Progenitor cell of endocrine pancreas (in vitro differentiated cells): ENCODE measurements around the gene S100A7. TPM values are rescaled to one million over a fixed set of nuclear protein-coding genes. Genes with fewer than 3 reads are reported as not detected.

Source experiments
- DNase-seq: peaks from one replicate; pipeline ENCODE4 v3.0.0; 2021; ENCODE audit warnings: low spot score; ENCODE audit not compliant: unreplicated experiment
- H3K27ac Mint-ChIP-seq: 2 replicates; pipeline ENCODE4 v1.8.0; 2021; ENCODE audit warnings: mild to moderate bottlenecking, moderate library complexity, mixed read lengths
- H3K27me3 Mint-ChIP-seq: 2 replicates; pipeline ENCODE4 v1.8.0; 2021; ENCODE audit warnings: mixed read lengths
- H3K36me3 Mint-ChIP-seq: 2 replicates; pipeline ENCODE4 v1.8.0; 2022; ENCODE audit warnings: mixed read lengths; ENCODE audit not compliant: insufficient read depth
- H3K4me1 Mint-ChIP-seq: 2 replicates; pipeline ENCODE4 v1.8.0; 2021; ENCODE audit warnings: low read depth, mixed read lengths
- H3K4me3 Mint-ChIP-seq: 2 replicates; pipeline ENCODE4 v1.8.0; 2021; ENCODE audit warnings: low read depth, mild to moderate bottlenecking, moderate library complexity, mixed read lengths
- H3K9me3 Mint-ChIP-seq: 2 replicates; pipeline ENCODE4 v1.8.0; 2021; ENCODE audit warnings: low read depth, mixed read lengths
- total RNA-seq: library from RNA; stranded (reverse); gene quantifications from 2 replicates; pipeline ENCODE4 v1.2.1, GENCODE V29; 2021
- TF ChIP-seq, protein P1 (sequence below): fragments of 200-600 bp; sonication (generic); IDR thresholded peaks from one replicate; pipeline ENCODE4 v1.5.0; 2021; ENCODE audit warnings: antibody characterized with exemption, mild to moderate bottlenecking; ENCODE audit not compliant: unreplicated experiment

Gene S100A7
- total RNA-seq, 1 donor from 2014 or later, result not detected

DNA sequence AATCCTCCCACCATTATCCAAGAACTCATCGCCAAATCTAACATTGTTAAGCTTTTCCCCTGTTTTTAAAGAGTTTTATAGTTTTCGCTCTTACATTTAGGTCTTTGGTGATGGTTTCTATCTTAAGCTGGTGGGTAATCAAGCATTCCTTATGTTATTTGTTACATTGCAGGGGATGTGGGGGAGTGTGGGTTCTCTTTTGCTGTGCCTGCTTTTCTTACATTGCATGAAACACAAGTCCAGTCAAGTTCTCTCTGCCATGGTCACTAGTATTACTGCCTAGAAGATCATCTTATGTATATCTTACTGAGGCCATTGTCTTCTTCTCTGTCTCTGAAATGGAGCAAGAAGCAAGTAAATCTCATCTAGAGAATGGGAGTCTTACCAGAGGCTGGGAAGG lies 27.3 kb upstream of the S100A7 start:
- TF ChIP-seq, protein P1, sequence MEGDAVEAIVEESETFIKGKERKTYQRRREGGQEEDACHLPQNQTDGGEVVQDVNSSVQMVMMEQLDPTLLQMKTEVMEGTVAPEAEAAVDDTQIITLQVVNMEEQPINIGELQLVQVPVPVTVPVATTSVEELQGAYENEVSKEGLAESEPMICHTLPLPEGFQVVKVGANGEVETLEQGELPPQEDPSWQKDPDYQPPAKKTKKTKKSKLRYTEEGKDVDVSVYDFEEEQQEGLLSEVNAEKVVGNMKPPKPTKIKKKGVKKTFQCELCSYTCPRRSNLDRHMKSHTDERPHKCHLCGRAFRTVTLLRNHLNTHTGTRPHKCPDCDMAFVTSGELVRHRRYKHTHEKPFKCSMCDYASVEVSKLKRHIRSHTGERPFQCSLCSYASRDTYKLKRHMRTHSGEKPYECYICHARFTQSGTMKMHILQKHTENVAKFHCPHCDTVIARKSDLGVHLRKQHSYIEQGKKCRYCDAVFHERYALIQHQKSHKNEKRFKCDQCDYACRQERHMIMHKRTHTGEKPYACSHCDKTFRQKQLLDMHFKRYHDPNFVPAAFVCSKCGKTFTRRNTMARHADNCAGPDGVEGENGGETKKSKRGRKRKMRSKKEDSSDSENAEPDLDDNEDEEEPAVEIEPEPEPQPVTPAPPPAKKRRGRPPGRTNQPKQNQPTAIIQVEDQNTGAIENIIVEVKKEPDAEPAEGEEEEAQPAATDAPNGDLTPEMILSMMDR, result no peak
- no peak overlapping the region for H3K4me3 Mint-ChIP-seq
- no peak for DNase-seq
- peaks cover 28% of the 10 kb centered on the region for H3K27me3 Mint-ChIP-seq
- H3K4me1 Mint-ChIP-seq, result peaks cover 7% of the 10 kb centered on the region
- H3K27ac Mint-ChIP-seq, result peak overlapping the region; percentile 3
- no peaks in the 10 kb centered on the region for H3K36me3 Mint-ChIP-seq
- H3K9me3 Mint-ChIP-seq, result no peaks in the 10 kb centered on the region

DNA sequence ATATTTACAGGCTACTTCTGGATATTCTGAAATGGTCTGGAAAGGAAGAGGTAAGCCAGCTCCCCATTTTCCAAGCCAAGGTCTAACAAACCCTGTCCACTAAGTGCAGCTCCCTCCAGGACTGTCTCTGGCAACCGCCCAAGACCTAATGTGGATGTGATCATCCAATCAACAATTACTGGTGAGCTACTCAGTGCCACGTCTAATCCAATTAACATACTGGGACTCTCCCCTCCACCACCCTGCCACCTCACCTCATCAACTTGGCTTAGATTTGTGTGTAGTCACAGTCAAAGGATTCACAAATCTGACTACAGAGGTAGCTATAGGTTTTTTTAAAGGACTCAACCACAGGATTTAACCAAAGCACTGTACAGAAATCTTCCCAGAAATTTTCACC lies 25.4 kb upstream of the S100A7 start:
- H3K4me1 Mint-ChIP-seq, result peaks cover 6% of the 10 kb centered on the region
- H3K36me3 Mint-ChIP-seq, result no peaks in the 10 kb centered on the region
- H3K27ac Mint-ChIP-seq, result no peak overlapping the region
- DNase-seq, result no peak
- H3K4me3 Mint-ChIP-seq, result no peak overlapping the region
- H3K9me3 Mint-ChIP-seq, result no peaks in the 10 kb centered on the region
- H3K27me3 Mint-ChIP-seq, result peaks cover 32% of the 10 kb centered on the region
- TF ChIP-seq, protein P1, result no peak

DNA sequence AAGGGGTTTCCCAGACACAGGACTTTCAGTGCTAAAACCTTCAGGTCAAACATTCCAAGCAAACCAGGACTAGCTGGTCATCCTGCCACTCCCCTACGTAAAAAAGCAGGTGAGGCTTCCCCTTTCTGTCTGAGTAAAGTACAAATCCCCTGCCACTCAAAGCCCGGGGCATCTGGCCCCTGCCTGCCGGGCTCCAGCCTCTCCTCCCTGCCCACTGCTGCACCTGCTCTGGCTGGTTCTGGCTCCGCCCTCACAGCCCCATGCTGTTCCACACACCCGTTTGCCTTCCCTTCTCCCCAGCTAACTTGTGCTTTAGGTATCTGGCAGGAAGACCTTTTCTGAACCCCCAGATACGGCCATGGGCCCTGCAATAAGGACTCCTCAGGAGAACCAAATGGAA lies 23.3 kb upstream of the S100A7 start:
- Mint-ChIP-seq H3K4me3 (no peak overlapping the region), H3K27me3 (peaks cover 28% of the 10 kb centered on the region), H3K27ac (no peak overlapping the region), H3K36me3 (no peaks in the 10 kb centered on the region), H3K4me1 (peaks cover 14% of the 10 kb centered on the region), H3K9me3 (no peaks in the 10 kb centered on the region)
- DNase-seq, result no peak
- TF ChIP-seq, protein P1, result no peak

DNA sequence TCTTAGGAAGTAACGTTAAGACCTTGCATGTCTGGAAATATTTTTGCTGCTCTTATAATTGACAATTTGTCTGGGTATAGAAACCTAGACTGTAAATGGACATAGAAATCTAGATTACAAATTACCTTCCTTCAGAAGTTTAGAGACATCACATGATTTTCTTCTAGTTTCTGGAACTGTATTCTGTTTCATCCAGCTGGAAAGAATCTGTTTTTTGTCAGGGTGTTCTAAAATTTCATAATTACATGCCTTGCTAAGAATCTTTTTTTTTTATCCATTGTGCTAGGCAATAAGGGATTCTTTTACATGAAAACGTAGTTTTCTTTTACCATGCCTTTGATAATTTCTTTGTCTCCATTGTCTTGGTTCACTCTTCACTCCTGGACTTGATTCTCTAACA lies 20.7 kb upstream of the S100A7 start:
- Mint-ChIP-seq H3K9me3 (no peaks in the 10 kb centered on the region), H3K27me3 (peaks cover 19% of the 10 kb centered on the region), H3K36me3 (no peaks in the 10 kb centered on the region), H3K4me1 (peaks cover 22% of the 10 kb centered on the region), H3K4me3 (no peak overlapping the region), H3K27ac (no peak overlapping the region)
- TF ChIP-seq, protein P1, result no peak
- no peak for DNase-seq

DNA sequence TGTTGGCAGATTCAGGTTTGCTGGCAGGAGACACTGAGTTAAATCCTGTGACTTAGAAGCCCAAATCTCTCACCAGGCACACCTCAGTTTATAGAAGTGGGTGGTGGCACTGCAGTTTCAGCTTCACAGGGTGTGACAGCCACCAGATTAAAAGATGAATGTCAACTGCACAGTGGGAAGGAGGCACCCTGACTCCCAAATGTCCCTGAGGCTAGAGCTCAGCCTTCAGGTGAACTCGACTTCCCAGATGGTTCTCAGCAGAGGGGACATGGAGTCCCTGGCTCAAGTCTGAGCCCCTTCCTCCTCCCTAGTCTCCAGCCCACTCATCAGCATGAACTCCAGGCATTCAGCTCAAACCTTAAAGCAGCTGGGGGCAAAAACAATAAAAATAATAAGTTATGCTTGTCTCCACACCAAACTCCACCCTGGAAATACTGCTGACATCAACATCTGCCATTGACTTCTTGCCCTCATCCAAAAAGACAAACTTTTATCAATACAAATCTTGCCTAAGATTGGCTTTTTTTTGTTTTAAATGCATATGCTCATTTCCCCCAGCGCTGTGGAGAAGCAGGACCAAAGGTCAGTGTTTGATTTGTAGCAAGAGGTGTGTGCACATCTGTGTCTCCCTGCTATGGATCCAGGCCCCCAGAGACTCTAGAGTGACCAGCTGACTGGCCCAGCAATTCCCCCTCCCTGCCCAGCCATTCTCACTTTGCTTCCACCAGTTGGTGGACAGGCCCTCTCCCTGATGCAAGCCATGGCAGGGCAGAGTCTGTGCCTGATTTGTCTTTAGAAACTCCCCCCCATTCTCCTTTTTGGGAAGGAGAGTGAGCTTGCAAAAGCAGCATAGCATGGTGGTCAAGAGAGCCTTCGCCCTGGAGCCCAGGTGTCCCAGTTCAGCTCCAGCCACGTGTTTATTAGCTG lies 18.5 kb upstream of the S100A7 start:
- no peak overlapping the region for H3K4me3 Mint-ChIP-seq

More for the DNA sequence above, 18.5 kb upstream of the S100A7 start:
- H3K36me3 Mint-ChIP-seq, result no peaks in the 10 kb centered on the region
- no peak for DNase-seq
- peaks cover 5% of the 10 kb centered on the region for H3K27me3 Mint-ChIP-seq
- no peaks in the 10 kb centered on the region for H3K9me3 Mint-ChIP-seq
- peak overlapping the region; percentile 4 for H3K27ac Mint-ChIP-seq
- H3K4me1 Mint-ChIP-seq, result peaks cover 22% of the 10 kb centered on the region
- TF ChIP-seq, protein P1, result no peak
